ENCODE results near the gene DNAJC6. TPM values are rescaled to one million over a fixed set of nuclear protein-coding genes. Genes with fewer than 3 reads are reported as not detected.
A peak's percentile ranks its signal among the peaks of the same experiment; 100 is the strongest.

DNAJC6 gene
- total RNA-seq, 1 donor from 2014 or later: 2.0 TPM

- ATAC-seq: peak; percentile 98
- DNase-seq (ENCODE audit: missing footprints): peak; percentile 100
- intact Hi-C loops (cut with DNase I): loop anchor here (2.0 to 5.0 kb wide), 5 partner anchors 72 to 353 kb away; partner anchors contain the start of gene AK4
Measured at GRCh38 chr1:65419681-65420589, 110.6 kb downstream of the DNAJC6 start.

GRCh38 chr1:65420590-65421350, 111.4 kb downstream of the DNAJC6 start, which contains the start of the genes LEPR and LEPROT:
Gene LEPR (plus strand): TSS chr1:65420668. CDS start chr1:65565566, 144,898 bp downstream.
Gene LEPROT (plus strand): TSS chr1:65420668. CDS start chr1:65420725, 57 bp downstream.
- intact Hi-C loops (cut with DNase I): loop anchor here (2.0 to 5.0 kb wide), 5 partner anchors 72 to 354 kb away; partner anchors contain the start of gene AK4
- no peak for DNase-seq (ENCODE audit: missing footprints)

GRCh38 chr1:65421351-65422025, 112.1 kb downstream of the DNAJC6 start:
- intact Hi-C loops (cut with DNase I): loop anchor here (2.0 to 5.0 kb wide), 5 partner anchors 71 to 355 kb away; partner anchors contain the start of gene AK4
- DNase-seq (ENCODE audit: missing footprints) (no peak), ATAC-seq (no peak)

More at GRCh38 chr1:65420590-65421350, 111.4 kb downstream of the DNAJC6 start, which contains the start of the genes LEPR and LEPROT:
- no peak for ATAC-seq

- ATAC-seq (no peak), DNase-seq (ENCODE audit: missing footprints) (no peak)
- intact Hi-C loops (cut with DNase I): loop anchor here (5.0 kb wide), 4 partner anchors 70 to 275 kb away; partner anchors contain the start of gene AK4
Measured at GRCh38 chr1:65422241-65423203, 113.2 kb downstream of the DNAJC6 start.

GRCh38 chr1:65423884-65424572, 114.7 kb downstream of the DNAJC6 start:
- ATAC-seq (no peak), DNase-seq (ENCODE audit: missing footprints) (no peak)
- intact Hi-C loops (cut with DNase I): loop anchor here (5.0 kb wide), 4 partner anchors 68 to 277 kb away; partner anchors contain the start of gene AK4

GRCh38 chr1:65424573-65424889, 115.2 kb downstream of the DNAJC6 start:
- intact Hi-C loops (cut with DNase I): loop anchor here (5.0 kb wide), 4 partner anchors 68 to 277 kb away; partner anchors contain the start of gene AK4
- ATAC-seq (no peak), DNase-seq (ENCODE audit: missing footprints) (no peak)

- no peak for DNase-seq (ENCODE audit: missing footprints)
- intact Hi-C loops (cut with DNase I): no loop called here
- ATAC-seq: no peak
Measured at GRCh38 chr1:65425006-65425405, 115.7 kb downstream of the DNAJC6 start.

GRCh38 chr1:65425697-65426096, 116.4 kb downstream of the DNAJC6 start:
- DNase-seq (ENCODE audit: missing footprints): no peak
- intact Hi-C loops (cut with DNase I): no loop called here
- no peak for ATAC-seq

- no peak for DNase-seq (ENCODE audit: missing footprints)
- intact Hi-C loops (cut with DNase I): no loop called here
- no peak for ATAC-seq
Measured at GRCh38 chr1:65429078-65429477, 119.7 kb downstream of the DNAJC6 start.

GRCh38 chr1:65429806-65430205, 120.5 kb downstream of the DNAJC6 start:
- ATAC-seq: no peak
- no peak for DNase-seq (ENCODE audit: missing footprints)
- intact Hi-C loops (cut with DNase I): loop anchor here (5.0 kb wide), 2 partner anchors 152 to 257 kb away; no protein-coding TSS in a partner anchor

- no peak for ATAC-seq
- no peak for DNase-seq (ENCODE audit: missing footprints)
- intact Hi-C loops (cut with DNase I): loop anchor here (5.0 kb wide), 2 partner anchors 151 to 256 kb away; no protein-coding TSS in a partner anchor
Measured at GRCh38 chr1:65431111-65431705, 121.9 kb downstream of the DNAJC6 start.

- intact Hi-C loops (cut with DNase I): loop anchor here (5.0 kb wide), 2 partner anchors 149 to 254 kb away; no protein-coding TSS in a partner anchor
- ATAC-seq (no peak), DNase-seq (ENCODE audit: missing footprints) (no peak)
Measured at GRCh38 chr1:65432918-65433317, 123.6 kb downstream of the DNAJC6 start.

GRCh38 chr1:65434255-65434654, 124.9 kb downstream of the DNAJC6 start:
- no peak for ATAC-seq
- DNase-seq (ENCODE audit: missing footprints): no peak
- intact Hi-C loops (cut with DNase I): loop anchor here (5.0 kb wide), 2 partner anchors 148 to 253 kb away; no protein-coding TSS in a partner anchor

- intact Hi-C loops (cut with DNase I): loop anchor here (5.0 kb wide), 2 partner anchors 148 to 253 kb away; no protein-coding TSS in a partner anchor
- no peak for DNase-seq (ENCODE audit: missing footprints)
- no peak for ATAC-seq
Measured at GRCh38 chr1:65434760-65435159, 125.4 kb downstream of the DNAJC6 start.

GRCh38 chr1:65435987-65436386, 126.6 kb downstream of the DNAJC6 start:
- DNase-seq (ENCODE audit: missing footprints): no peak
- intact Hi-C loops (cut with DNase I): no loop called here
- no peak for ATAC-seq

- no peak for ATAC-seq
- intact Hi-C loops (cut with DNase I): no loop called here
- no peak for DNase-seq (ENCODE audit: missing footprints)
Measured at GRCh38 chr1:65437616-65438015, 128.3 kb downstream of the DNAJC6 start.

Measured in Right ventricle myocardium inferior (tissue), 1 donor.